ENCODE results near the gene SPATA19.

Gene SPATA19

DNA sequence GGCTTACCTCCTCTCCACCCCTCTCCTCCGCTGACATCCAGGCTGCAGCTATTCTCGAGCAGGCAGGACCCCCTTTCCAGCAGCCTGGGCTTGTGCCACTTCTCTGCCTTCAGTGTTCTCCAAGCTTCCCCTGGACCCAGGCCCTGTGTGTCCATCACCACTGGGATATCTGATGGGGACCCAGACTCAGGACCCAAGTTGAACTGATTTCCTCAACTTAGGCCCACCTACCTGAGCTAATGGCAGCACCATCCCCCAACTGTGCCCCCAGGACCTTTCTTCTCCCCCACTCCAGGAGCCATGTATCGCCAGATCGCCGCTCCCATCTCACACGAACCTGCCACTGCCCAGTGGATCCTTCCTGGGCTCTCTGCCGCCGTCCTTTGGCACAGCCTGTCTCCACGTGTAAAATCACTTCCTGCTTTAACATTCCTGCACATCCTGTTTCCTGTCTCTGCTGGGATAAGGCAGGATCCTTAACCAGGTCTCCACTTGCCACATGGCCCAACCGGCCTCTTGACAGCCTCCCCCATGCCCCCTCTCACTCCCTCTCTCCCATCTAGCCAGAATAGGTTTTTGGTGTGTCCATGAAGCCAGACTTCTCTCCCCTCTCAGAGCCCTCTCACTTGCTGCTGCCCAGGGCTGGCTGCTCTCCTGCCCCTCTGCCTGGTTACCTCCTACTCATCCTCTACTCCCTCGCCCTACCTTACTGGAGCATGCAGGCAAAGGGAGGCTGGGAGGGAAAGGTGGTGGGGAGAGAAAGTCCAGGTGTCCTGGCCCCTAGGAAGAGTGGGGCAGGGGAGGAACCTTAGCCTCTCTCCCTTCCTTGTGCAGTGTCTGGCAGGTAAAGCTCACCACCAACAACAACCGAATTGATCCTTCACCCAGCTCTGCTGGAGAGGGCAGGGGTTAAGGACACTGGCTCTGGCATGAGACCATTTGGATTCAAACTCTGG, 9.4 kb downstream of the SPATA19 start:
- no peak for DNase-seq

DNA sequence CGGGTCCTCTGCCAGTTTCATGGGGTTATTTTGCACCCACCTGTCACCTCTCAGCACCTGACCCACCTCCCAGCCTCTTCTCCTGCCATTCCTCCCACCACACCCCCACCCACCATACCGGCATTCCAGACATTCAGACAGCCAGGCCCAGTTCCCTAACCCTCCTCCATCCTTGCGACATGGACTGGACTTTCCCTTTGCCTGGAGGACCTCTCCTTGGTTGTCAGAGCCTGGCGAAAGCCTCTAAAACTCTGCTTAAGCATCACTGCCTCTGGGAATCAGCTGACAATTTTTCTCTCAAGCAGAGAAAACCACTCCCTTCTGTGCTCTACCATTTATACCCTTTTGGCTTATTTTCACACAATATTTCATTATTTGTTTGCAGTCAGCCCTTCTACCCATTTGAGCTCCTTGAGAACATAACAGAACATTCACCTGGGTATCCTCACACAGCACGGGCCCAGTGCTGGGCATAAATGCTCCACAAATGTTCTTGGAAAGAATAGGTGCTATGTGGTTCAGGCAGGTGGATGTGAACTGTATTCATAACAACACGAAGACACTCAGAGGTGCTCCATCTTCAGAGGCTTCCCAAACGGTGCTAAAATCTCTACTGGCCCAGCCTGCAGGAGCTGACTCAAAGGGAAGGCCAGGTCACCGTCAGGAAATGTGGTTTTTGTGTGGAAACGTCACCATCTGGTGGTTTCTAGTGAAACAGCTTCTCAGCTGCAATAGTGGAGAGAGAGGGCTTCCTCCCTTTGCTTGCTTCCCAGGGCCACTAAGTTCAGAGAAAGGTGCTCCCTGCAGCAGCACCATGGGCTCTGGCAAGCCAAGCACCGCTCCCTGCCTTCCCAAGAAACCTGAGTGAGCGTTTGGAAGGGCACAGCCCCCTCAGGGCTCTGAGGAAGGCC, 10.4 kb downstream of the SPATA19 start:
- peak; percentile 42 for DNase-seq

- DNase-seq = no peak
Observed at GRCh38 chr11:133833898-133834681, 11.2 kb downstream of the SPATA19 start.

DNA sequence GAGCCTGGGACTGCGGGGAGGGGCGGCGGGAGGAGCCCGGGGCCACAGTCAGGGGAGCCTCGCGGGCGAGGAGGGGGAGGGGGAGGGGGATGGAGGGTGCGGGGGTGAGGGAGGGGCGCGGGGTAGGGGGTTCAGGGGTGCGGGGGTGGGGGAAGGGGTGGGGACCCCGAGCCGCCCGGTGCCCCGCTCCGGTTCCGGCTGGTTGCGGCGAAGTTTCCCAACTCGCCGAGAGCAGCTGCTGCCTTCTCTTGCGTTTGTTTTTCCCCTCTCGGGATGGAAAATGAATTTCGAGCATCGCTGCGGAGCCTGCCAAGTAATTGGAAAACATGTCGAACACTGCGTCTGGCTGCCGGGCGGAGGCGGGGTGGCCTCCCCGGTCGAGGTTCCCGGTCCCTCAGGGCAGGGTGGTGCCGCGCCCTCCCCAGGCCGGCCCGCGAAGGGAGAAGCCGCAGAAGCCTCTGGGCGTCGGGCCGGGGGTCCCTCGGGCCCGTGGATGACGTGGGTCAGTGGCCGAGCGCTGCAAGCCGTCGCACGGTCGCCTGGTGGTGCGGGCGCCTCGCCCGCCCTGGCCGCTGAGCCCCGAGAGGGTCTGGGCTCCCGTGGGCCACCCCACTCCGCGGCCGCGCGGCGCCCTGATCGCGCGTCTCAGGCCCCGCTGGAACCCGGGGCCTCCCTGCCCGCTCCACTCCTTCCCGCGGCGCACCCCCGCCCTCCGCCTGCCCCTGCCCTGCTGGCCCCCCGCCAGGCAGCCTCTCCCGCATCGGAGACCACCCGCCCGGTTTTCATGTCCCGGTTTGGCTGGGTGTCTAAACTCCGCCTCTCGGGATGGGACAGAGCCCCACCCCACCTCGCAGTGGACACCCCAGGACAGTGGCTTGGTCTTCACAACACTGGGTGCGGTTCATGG, 12.1 kb downstream of the SPATA19 start:
- DNase-seq = no peak

DNA sequence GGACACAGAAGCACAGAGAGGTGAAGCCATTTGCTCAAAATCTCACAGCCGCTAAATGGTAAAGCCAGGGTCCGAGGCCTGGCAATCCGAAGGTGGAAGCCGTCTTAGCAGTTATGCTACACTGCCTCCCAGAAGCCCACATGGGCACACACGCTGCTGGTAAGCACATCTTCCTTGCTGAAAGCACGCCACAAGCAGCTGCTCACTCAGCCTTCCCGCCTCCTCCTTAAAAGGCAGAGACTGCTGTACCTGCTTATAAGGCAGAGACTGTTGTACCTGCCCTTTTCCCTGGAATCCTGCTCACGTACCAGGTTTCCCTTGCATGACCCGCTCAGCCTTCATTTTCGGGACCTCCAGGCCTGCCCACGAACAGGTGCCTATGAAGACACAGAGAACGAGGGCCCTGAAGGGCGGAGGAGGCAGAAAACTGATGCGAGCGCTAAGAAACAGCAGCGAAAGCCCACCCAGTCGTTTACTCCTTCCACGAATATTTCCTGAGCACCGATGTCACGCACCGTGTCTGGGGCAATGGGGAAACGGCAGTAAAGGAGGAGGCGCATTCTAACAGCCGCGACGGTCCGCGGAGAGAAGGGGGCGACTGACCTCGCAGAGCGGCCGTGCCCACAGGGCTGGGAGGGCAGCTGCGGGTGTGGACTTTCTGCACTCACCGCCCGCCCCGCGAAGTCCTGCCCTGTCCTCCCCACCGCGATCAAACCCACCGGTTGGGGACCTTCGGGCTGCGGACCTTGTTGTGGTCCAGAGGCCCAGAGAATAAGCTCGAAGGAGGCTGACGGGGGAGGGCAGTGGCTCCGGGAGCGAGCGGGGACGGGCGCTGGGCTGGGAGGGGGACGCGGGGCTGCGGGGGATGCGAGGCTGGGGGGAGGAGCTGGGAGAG, 13.0 kb downstream of the SPATA19 start:
- no peak for DNase-seq

DNA sequence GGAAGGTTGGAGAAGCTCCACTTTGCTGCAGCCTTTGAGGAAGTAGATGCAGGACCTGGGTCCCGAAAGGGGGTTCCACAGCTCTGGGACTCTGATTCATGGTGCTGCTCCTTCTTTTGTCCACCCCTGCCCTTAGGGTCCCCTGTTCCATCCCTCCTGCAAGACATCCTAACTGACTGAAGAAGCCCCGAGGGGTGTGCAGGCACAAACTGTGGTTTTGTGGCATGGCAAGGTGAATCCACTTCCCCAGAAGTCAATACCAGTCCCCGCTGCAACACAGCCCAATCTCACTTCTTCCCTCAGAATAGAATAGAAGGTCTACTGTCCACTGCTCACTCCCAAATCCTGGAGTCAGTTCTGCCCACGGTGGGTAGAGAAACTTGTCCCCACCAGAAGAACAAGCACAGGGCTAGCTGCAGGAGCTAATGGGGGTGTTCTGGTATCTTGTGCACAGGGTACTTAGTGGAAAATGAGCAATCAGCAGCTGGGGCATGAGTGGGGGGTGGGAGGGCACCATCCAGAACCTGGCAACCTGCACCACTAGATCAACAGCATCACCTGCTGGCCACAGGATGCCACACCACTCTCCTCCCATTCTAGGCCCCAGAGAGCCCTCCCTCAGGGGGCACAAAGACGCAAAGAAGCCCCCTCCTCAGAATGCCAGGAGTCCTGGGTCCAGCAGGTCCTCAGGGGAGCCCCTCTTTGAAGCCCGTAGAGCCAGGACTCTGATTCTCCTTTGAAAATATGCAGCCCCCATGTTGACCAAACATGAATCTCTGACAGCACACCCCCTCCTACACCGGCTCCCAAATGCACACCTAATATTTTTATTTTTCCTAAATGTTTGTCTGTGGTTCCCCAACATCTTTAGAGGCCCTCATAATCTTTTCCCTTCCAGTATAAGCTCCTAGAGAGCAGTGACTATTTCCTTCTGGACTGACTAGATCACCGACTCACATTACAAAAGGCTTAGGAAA, 14.1 kb downstream of the SPATA19 start:
- DNase-seq = no peak

DNA sequence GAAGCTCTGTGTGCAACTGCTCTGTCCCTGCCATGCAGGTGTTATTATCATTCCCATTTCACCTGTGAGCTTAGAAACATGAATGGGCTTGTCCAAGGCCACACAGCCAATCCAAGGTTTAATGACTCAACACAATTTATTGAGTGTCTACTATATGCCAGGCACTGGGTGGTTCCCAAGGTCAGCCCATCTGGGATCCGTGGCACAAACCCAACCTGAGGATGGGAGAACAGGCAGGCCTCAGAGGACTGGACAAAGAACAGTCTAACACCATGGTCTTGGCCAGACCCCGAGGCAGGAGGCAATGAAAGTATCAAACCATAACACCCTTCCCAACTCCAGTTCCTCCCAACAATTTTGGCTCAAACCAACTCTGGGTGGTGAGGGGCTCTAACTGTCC, 15.7 kb downstream of the SPATA19 start:
- no peak for DNase-seq

DNA sequence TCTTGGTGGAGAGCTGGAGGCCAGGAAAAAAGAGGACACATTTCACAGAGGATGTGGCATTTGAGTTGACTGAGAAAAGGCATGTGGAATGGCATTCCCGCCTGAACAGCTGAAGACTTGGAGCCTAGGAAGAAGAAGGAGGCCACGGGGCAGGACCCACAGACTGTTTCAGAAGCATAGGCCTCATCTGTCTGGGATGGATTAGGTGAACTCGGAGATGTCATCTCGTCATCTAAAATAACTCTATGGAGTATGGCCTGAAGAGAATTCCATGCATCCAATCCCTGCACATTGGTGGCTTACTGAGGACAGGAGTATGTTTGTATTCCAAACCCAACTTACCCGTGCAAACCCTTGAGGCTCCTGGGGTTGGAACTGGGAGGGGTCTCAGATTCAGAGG, 16.4 kb downstream of the SPATA19 start:
- DNase-seq = no peak

DNA sequence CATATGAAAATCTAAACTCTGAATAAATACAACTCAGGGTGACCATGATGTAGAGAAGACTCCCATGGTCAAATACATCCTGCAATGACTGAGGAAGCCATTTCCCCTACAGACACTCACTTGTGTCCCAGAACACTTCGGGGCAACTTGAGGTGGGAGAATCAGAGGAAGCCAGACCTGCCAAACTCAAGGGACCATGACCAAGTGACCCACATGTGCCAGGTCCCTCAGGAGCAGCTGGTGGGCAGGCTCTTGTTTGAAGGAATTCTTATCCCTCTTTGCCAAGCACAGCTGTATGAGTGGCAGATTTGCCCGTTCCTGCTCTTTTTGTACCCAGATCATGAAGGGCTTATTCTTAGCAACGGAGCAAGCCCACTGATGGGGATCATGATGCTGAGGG, 17.8 kb downstream of the SPATA19 start:
- no peak for DNase-seq

- no peak for DNase-seq
Observed at GRCh38 chr11:133826866-133827265, 18.4 kb downstream of the SPATA19 start.

GRCh38 chr11:133825666-133826065, 19.6 kb downstream of the SPATA19 start:
- no peak for DNase-seq

GRCh38 chr11:133825156-133825555, 20.2 kb downstream of the SPATA19 start:
- no peak for DNase-seq

DNA sequence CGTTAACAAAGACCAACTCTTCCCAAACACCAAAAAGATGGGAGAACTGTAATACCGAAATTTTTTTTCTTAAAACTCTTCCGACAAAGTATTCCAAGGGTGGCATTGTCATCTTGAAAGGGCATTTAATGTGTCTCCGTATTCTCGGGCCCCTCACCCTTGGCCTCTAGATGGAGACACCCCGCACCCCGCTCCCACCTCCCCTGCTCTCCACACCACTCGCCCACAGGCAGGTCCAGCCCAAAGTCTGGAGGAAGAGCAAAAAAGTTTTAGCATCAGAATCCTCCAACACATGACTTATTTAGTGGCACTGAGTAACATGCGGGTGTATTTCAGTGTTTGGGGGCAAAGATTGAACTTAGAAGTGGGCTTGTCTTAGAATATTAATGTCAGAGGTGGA, 20.7 kb downstream of the SPATA19 start:
- DNase-seq = no peak

- no peak for DNase-seq
Observed at GRCh38 chr11:133823614-133824013, 21.7 kb downstream of the SPATA19 start.

GRCh38 chr11:133823211-133823610, 22.1 kb downstream of the SPATA19 start:
- no peak for DNase-seq

DNA sequence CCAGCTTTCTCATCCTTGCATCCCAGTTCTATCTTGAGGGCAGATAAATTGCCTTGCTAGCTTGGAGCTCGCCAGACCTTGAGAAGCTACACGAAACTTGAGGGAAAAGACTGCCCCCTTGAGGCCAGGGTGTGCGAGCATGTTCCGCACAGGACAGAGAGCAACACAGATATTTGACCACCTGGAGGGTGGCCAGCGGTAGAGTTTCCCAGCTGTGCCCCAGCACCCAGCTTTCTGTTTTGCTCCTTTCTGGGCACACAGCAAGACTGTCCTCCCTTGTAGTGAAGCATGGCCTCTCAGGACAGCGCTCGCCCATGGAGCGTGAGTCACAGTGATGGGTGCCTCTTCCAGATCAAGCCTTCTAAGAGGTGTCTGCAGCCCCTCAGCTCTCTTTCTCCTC, 23.5 kb downstream of the SPATA19 start:
- DNase-seq = peak; percentile 43

- no peak for DNase-seq
Observed at GRCh38 chr11:133819746-133820315, 25.5 kb downstream of the SPATA19 start.

- DNase-seq = no peak
Observed at GRCh38 chr11:133819114-133819513, 26.2 kb downstream of the SPATA19 start.

DNA sequence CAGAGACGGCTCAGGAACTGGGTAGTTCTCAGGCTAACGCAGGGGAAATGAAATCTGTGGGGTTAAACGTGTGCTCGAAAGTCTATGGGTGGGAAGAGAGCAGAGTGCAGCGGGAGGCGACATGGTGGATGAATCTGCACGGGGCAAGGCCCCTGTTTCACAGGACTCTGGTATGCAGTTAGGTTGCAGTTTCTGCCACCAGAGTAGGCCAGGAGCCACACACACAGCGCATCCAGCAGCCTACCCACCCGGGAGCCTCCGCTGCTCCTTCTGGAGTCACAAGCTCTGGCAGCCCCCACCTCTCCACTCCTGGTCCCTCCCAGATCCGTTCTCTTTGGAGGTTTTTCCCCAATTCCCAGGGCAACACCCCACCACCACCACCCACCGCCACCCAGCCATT, 27.0 kb downstream of the SPATA19 start:
- DNase-seq = no peak

All from COR-L47 (cell line).